ENCODE results near the gene UCN2.

Gene UCN2

GRCh38 chr3:48576647-48577046 is 13.1 kb upstream of the UCN2 start:
- Histone ChIP-seq H3F3A (ENCODE audit: low read depth) (no peaks in the 10 kb centered on the region), H4K20me1 (ENCODE audit: insufficient read depth, low read length, poor library complexity, severe bottlenecking) (no peaks in the 10 kb centered on the region), H3K9ac (ENCODE audit: low read depth, low read length, poor library complexity, severe bottlenecking) (no peak overlapping the region), H3K4me1 (ENCODE audit: insufficient read depth, low read length, poor library complexity, severe bottlenecking) (no peaks in the 10 kb centered on the region), H3K9me3 (ENCODE audit: insufficient read depth, low read depth, low read length) (no peaks in the 10 kb centered on the region), H3K36me3 (ENCODE audit: insufficient read depth, low read length) (no peaks in the 10 kb centered on the region), H3K9me2 (replicated peaks; ENCODE audit: low read depth, low read length) (no peaks in the 10 kb centered on the region), H3K79me2 (ENCODE audit: insufficient read depth, low read length) (no peaks in the 10 kb centered on the region), H3K27me3 (ENCODE audit: insufficient read depth, low read length, poor library complexity, severe bottlenecking) (no peaks in the 10 kb centered on the region), H3K4me2 (ENCODE audit: low read depth, low read length, poor library complexity, severe bottlenecking) (no peak overlapping the region), H2AFZ (ENCODE audit: low read length) (no peak overlapping the region), H3K4me3 (ENCODE audit: low read length, poor library complexity, severe bottlenecking) (no peak overlapping the region)
- no peak for TF ChIP-seq CTCF (conservative IDR thresholded peaks at IDR 0.05; ENCODE audit: low read length)
- TF ChIP-seq EZH2phosphoT487 (IDR thresholded peaks at IDR 0.05; ENCODE audit: borderline replicate concordance) = no peak

GRCh38 chr3:48575366-48575765 is 11.8 kb upstream of the UCN2 start:
- H3K4me2 ChIP-seq (ENCODE audit: low read depth, low read length, poor library complexity, severe bottlenecking) = no peak overlapping the region
- no peak overlapping the region for H3K4me3 ChIP-seq (ENCODE audit: low read length, poor library complexity, severe bottlenecking)
- no peaks in the 10 kb centered on the region for H3K27me3 ChIP-seq (ENCODE audit: insufficient read depth, low read length, poor library complexity, severe bottlenecking)
- H3K9me3 ChIP-seq (ENCODE audit: insufficient read depth, low read depth, low read length) = no peaks in the 10 kb centered on the region
- H3F3A ChIP-seq (ENCODE audit: low read depth) = no peaks in the 10 kb centered on the region
- no peaks in the 10 kb centered on the region for H3K9me2 ChIP-seq (replicated peaks; ENCODE audit: low read depth, low read length)
- no peaks in the 10 kb centered on the region for H3K4me1 ChIP-seq (ENCODE audit: insufficient read depth, low read length, poor library complexity, severe bottlenecking)
- no peak overlapping the region for H2AFZ ChIP-seq (ENCODE audit: low read length)
- H3K79me2 ChIP-seq (ENCODE audit: insufficient read depth, low read length) = no peaks in the 10 kb centered on the region
- H3K36me3 ChIP-seq (ENCODE audit: insufficient read depth, low read length) = no peaks in the 10 kb centered on the region
- no peaks in the 10 kb centered on the region for H4K20me1 ChIP-seq (ENCODE audit: insufficient read depth, low read length, poor library complexity, severe bottlenecking)
- TF ChIP-seq CTCF (conservative IDR thresholded peaks at IDR 0.05; ENCODE audit: low read length) (no peak), EZH2phosphoT487 (IDR thresholded peaks at IDR 0.05; ENCODE audit: borderline replicate concordance) (no peak)
- H3K9ac ChIP-seq (ENCODE audit: low read depth, low read length, poor library complexity, severe bottlenecking) = no peak overlapping the region

GRCh38 chr3:48573973-48574585 is 10.5 kb upstream of the UCN2 start:
- Histone ChIP-seq H3K9me2 (replicated peaks; ENCODE audit: low read depth, low read length) (no peaks in the 10 kb centered on the region), H3K4me2 (ENCODE audit: low read depth, low read length, poor library complexity, severe bottlenecking) (no peak overlapping the region), H4K20me1 (ENCODE audit: insufficient read depth, low read length, poor library complexity, severe bottlenecking) (no peaks in the 10 kb centered on the region), H3K9me3 (ENCODE audit: insufficient read depth, low read depth, low read length) (no peaks in the 10 kb centered on the region), H3K4me3 (ENCODE audit: low read length, poor library complexity, severe bottlenecking) (no peak overlapping the region), H3K27me3 (ENCODE audit: insufficient read depth, low read length, poor library complexity, severe bottlenecking) (no peaks in the 10 kb centered on the region), H3K9ac (ENCODE audit: low read depth, low read length, poor library complexity, severe bottlenecking) (no peak overlapping the region), H2AFZ (ENCODE audit: low read length) (no peak overlapping the region), H3K36me3 (ENCODE audit: insufficient read depth, low read length) (no peaks in the 10 kb centered on the region), H3F3A (ENCODE audit: low read depth) (no peaks in the 10 kb centered on the region), H3K79me2 (ENCODE audit: insufficient read depth, low read length) (no peaks in the 10 kb centered on the region), H3K4me1 (ENCODE audit: insufficient read depth, low read length, poor library complexity, severe bottlenecking) (no peaks in the 10 kb centered on the region)
- TF ChIP-seq CTCF (conservative IDR thresholded peaks at IDR 0.05; ENCODE audit: low read length) (no peak), EZH2phosphoT487 (IDR thresholded peaks at IDR 0.05; ENCODE audit: borderline replicate concordance) (no peak)
